ENCODE results near the gene NEU2.
"Not testable (repeated sequence)": the region's sequence is repeated elsewhere in the genome, so short reads cannot be mapped to it uniquely, and the experiment has no call there.

NEU2 gene

GRCh38 chr2:233010569-233011267 lies 21.8 kb upstream of the NEU2 start:
- no peak for DNase-seq (ENCODE audit: low read depth)

GRCh38 chr2:233011268-233011650 lies 21.2 kb upstream of the NEU2 start:
- DNase-seq (ENCODE audit: low read depth): no peak

- no peak for DNase-seq (ENCODE audit: low read depth)
Measured at GRCh38 chr2:233011702-233012131, 20.8 kb upstream of the NEU2 start.

GRCh38 chr2:233012301-233012971 lies 20.0 kb upstream of the NEU2 start:
- no peak for DNase-seq (ENCODE audit: low read depth)

- DNase-seq (ENCODE audit: low read depth): no peak
Measured at GRCh38 chr2:233013027-233013461, 19.4 kb upstream of the NEU2 start, which contains the start of gene NGEF. Gene NGEF (minus strand): TSS chr2:233013256. CDS start chr2:232974890, 38,366 bp downstream.

GRCh38 chr2:233013650-233014049 lies 18.8 kb upstream of the NEU2 start:
- no peak for DNase-seq (ENCODE audit: low read depth)

- no peak for DNase-seq (ENCODE audit: low read depth)
Measured at GRCh38 chr2:233015019-233015645, 17.3 kb upstream of the NEU2 start.

GRCh38 chr2:233017947-233018346 lies 14.5 kb upstream of the NEU2 start:
- DNase-seq (ENCODE audit: low read depth): no peak

- DNase-seq (ENCODE audit: low read depth): not testable (repeated sequence)
Measured at GRCh38 chr2:233019610-233020009, 12.9 kb upstream of the NEU2 start.

- no peak for DNase-seq (ENCODE audit: low read depth)
Measured at GRCh38 chr2:233020454-233020853, 12.0 kb upstream of the NEU2 start.

- DNase-seq (ENCODE audit: low read depth): no peak
Measured at GRCh38 chr2:233021771-233022170, 10.7 kb upstream of the NEU2 start.

- DNase-seq (ENCODE audit: low read depth): no peak
Measured at GRCh38 chr2:233022561-233022960, 9.9 kb upstream of the NEU2 start.

GRCh38 chr2:233023007-233023760 lies 9.3 kb upstream of the NEU2 start:
- DNase-seq (ENCODE audit: low read depth): no peak

GRCh38 chr2:233023761-233024410 lies 8.6 kb upstream of the NEU2 start:
- no peak for DNase-seq (ENCODE audit: low read depth)

GRCh38 chr2:233025706-233026105 lies 6.8 kb upstream of the NEU2 start:
- DNase-seq (ENCODE audit: low read depth): no peak

- DNase-seq (ENCODE audit: low read depth): no peak
Measured at GRCh38 chr2:233026198-233026813, 6.2 kb upstream of the NEU2 start.

GRCh38 chr2:233029321-233029720 lies 3.2 kb upstream of the NEU2 start:
- DNase-seq (ENCODE audit: low read depth): no peak

- DNase-seq (ENCODE audit: low read depth): no peak
Measured at GRCh38 chr2:233031556-233032500, 644 bp upstream of the NEU2 start.

GRCh38 chr2:233033672-233034071 lies 1.2 kb downstream of the NEU2 start:
- no peak for DNase-seq (ENCODE audit: low read depth)

Data from T-helper 22 cell (primary cell).